ENCODE measurements around the gene CST9.
"Not testable (repeated sequence)": the region's sequence is repeated elsewhere in the genome, so short reads cannot be mapped to it uniquely, and the experiment has no call there.

CST9 gene

DNA sequence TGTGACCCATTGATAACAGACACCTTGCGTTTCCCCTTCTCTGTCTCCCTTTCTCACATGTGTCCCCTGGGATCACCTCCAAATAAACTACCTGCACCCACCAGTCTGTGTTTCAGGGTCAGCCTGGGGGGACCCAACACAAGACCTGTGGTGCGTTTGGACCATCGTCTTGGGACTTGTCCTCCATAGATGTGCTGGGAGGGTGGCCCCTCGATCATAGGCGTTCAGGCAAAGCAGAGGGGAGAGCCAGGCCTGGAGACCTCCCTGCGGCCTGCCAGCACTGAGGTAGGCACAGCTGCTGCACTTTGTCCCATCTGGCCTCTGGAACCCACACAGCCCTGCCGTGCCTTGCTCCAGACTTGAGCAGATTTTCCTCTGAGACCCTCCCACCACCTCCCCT lies 18.1 kb downstream of the CST9 start:
- DNase-seq (ENCODE audit: low spot score) = no peak

DNA sequence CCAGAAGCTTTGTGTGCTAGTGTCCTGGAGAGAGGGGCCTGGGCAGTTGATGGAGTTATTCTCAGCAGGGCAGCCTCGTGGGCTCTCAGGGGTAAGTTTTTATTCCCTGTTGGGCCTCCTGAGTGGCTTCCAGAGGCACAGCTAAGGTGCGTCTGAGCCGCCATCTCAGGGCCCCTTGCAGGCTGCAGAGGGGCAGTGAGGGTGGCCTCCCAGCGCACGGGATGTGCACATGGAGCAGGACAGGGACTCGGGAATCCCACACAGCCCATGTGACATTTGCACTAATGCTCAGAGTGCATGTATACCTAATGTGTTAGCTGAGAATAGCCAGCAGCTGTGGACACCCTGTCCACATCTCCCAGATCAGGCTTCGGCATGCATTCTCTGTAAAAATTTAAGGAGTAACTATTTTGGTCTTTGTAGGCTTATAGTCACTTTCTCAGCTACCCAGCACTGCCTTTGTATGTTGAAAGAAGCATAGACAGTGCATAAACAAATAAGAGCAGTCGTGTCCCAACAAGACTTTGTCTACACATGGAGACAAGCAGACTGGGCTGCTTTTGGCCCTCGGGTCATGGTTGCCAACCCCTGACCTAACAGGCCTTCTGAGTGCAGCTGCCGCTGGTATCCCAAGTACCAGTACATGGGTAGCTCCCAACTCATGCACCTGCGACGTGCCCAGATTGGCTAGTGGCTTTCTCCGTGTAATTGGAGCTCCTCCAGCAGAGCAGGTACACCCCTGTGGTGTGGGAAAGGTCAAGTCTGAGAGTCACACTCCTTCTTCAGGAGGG lies 18.8 kb downstream of the CST9 start:
- DNase-seq (ENCODE audit: low spot score) = no peak

DNA sequence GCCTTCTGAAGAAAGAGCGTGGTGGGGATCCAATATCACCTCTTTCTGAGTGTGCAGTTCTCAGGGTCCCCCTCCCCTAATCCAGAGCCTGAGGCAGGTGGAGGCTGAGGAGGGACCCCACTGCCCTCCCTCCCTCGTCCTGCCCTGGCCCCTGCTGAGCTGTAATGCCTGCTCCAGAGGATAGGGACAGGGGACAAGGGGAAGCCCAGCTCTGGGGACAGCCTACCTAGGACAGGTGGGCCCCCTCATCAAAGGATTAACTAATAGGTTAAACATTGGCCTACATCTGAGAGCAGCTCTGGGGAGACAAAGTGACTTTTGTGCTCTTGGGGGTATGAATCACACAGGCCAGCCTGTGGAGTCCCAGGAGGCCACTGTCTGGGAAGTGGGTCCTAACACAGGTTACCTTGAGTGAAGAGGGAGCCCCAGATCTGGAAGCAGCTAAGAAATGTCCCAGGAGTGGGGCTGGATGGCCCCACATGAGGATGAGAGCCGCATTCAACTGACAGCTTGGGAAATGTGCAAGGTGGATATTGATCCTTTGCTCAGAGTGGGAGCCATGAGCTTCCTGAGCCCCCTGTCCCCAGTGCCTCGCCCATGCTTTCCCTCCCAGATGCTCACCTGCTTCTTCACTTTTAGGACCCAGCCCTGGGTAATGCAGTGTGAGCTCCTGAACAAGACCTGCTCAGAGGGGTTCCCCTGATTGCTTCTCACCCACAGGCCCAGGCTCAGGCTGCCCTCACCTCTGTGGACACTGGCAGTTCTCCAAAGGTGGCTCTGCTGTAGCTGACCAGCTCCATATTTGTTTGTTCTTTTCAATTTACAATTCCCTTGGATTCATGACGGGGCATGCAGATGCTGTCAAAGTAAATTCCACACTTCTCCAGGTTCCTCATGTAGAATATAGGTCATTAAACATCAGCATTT lies 19.6 kb downstream of the CST9 start:
- no peak for DNase-seq (ENCODE audit: low spot score)

DNA sequence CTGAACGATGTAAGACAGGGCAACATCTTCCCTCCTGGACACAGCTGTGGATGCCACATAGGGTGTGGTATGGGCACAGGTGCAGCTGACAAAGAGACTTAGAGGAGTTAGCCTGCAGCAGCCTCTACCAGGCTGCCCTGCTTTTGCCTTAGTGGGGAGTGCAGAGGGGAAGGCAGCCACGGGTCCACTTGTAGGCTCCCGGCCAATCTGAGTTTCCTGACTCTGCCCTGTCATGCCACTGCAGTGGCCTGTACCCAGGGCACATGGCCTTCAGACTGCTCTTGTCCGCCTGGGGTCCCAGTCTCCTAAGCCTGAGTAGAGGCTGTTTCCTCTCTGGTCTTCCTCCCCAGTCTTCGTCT lies 20.3 kb downstream of the CST9 start:
- no peak for DNase-seq (ENCODE audit: low spot score)

DNA sequence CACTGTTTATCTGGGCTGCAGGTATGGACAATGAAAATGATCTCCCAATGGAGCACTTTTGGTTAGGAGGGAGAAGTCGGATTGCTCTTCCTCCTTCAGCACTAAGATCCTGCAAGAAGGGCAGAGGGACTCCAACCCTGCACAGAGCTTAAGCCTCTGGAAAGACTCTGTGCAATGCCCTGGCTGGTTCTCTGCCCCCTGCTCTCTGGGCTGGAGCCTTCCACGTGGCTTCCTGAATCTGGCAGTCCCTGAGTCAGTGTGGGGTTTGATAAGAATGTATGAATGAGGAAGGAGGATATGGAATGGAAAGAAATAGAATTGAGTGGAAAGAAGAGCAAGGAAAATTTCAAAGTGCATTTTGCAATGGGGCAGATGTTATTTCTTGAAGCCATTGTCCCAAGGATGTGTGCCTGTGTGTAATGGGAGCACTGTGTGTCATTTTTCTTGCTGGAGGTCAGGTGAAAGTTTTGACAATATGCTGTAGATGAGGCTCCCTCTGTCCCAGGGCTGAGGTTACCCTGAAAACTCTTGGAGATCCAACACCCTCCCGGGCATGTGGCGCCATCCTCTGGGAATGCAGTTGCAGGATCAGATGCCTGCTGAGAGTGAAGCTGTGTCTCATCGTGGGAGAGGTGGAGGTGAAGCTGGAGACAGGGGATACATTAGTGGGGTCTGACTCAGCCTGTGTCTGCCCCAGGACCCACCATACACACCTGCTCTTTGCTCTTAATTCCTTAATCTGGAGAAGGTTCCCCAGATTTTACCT lies 21.1 kb downstream of the CST9 start:
- no peak for DNase-seq (ENCODE audit: low spot score)

DNA sequence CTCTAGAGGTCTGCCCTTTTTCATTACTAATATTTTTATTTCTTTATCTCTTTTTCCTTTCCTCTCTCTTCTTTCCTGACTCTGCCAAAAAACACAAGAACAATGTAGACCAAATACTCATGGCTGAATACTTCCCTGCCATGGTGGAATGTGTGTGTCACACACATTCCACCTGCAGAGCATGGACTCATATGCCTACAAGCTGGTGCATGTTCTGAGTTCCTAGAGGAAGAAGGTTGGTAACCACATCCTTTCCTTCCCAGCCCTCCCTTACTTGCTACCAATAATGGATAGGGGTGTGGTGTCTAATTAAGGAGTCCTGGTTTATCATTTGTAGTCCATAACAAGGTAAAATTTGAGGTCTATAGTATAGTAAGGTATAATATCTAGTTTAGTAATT lies 22.2 kb downstream of the CST9 start:
- DNase-seq (ENCODE audit: low spot score) = no peak

DNA sequence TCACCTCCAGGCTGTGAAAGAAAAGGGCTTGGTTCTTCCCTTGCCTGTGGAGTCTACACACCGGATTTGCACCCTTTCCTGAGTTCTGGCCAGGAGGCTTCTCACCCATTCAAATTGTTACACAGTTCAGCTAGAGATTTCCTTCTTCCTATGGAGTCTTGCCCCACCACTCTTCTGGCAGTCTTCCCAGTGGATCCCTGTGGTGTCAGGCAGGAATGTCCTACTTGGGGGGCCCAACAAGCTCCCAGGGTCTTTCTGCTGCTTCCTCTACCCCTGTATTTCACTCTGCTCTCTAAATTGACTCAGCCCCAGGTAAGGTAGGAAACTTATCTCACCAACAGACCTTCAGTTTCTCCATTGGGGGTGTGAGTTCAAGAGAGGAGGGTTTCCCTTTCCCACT lies 23.4 kb downstream of the CST9 start:
- no peak for DNase-seq (ENCODE audit: low spot score)

DNA sequence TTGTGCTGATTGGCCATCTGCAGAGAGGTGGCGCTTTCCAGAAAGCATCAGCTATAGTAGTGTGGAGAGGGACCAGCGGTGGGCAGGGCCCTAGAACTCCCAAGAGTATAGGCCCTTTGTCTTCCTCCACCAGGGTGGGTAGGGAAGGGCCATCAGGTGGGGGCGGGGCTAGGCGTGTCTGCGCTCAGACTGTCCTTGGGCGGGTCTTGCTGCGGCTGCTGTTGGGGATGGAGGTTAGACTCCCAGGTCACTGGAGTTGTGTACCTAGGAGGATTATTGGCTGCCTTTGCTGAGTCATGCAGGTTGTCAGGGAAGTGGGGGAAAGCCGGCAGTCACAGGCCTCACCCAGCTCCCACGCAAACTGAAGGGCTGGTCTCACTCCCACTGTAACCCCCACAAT lies 23.9 kb downstream of the CST9 start:
- DNase-seq (ENCODE audit: low spot score) = not testable (repeated sequence)

DNA sequence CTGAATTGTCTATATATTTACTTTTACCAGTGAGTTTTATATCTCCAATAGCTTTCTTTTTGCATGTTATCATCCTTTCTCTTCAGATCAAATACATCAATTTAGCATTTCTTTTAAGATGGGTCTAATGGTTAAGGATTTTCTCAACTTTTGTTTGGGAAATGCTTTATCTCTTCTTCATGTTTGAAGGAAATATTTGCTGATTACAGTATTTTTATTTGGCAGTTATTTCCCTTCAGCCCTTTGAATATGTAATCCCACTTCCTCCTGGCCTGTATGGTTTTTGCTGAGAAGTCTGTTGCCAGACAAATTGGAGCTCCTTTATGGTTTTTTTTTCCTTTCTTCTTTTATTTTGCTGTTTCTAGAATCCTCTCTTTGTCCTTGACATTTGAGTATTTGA lies 30.7 kb downstream of the CST9 start:
- no peak for DNase-seq (ENCODE audit: low spot score)

DNA sequence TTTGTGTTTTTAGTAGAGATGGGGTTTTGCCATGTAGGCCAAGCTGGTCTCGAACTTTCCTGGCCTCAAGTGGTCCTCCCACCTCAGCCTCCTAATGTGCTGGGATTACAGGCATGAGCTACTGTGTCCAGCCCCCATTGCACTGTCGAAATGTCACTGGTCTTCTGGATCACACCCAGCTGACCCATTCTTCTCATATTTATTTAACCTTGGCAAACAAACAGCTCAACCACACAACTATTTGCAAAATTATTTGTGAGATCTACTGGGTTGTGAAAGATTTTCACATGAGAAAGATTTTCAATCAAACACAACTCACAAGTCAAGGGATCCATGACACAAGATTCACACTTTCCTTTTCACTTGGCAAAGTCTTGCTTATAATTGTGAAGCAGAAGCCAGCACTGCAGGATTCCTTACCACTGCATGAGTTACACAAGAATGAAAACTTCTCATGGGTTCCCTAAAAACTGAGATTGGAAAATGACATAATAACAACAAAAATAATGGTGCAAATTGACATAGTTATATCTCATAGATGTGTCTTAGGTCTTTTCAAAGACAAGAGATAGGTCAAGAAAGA lies 35.4 kb downstream of the CST9 start:
- no peak for DNase-seq (ENCODE audit: low spot score)

DNA sequence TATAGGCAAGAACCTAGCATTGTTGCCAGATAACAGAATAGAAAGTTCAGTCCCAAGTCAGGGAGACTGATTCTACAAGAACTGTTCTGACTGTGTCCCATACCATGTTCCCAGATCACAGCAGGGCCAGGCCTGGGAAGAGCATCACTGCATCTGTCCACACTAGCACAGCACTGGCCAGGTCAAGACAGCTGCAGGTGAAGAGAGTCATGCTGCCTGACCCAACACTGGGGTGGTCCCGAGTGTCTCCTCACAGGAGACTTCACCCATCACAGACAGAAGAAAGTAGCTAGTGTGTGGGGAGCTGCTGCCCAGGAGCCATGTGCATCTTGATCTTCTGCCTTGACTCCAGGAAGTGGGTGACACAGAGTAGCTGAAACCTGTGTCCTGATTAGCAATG lies 36.1 kb downstream of the CST9 start:
- no peak for DNase-seq (ENCODE audit: low spot score)

DNA sequence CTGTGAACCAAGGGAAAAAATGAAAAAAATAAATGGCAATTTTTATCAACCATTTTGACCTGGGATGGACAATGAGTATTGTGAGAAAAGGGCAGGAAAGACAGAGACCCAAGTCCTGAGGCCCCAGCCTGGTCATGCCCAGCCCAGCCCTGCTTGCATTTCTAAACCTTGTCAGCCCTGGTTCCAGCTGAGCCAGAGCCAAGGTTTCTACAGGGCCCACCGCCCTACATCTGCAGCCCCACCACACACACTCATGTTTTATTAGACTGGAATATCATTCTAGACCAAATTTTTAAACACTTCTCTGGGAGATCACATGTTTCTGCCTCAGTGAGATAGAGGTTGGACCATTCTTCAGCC lies 36.8 kb downstream of the CST9 start:
- no peak for DNase-seq (ENCODE audit: low spot score)

DNA sequence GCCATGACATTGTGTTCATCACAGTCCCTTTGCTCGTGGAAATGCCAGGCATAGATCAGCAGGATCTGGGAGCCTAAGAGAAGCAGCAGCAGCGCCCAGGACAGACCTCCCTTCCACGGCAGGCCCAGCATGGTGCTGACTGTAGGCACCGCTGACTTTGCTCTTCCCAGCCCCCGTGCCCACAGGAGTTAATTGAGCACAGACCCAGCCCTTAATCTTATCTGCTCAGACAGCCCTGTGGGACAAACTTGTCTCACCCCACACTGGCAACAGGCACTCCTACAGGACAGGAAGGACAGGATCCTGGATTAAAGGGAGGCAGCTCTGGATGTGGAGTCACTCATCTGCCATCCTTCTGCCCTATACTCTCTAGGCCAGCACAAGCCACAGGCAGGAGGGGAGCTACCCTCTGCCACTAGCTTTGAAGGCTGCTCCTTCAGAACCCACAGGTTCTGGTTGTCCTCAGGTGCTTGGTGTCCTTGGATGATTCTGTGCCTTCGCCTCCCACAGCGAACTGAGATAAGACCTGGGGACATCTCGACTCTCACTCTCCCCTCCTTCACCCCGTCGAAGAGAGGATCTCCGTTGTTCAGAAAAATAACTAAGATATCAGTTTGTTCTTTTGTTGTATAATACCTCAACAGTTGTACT lies 37.3 kb downstream of the CST9 start, which contains the start of gene CST9L:
Gene CST9L (minus strand): TSS at position 165 of the 651 bp plus-strand sequence. CDS start 34 bp downstream, at position 131.
- no peak for DNase-seq (ENCODE audit: low spot score)

DNA sequence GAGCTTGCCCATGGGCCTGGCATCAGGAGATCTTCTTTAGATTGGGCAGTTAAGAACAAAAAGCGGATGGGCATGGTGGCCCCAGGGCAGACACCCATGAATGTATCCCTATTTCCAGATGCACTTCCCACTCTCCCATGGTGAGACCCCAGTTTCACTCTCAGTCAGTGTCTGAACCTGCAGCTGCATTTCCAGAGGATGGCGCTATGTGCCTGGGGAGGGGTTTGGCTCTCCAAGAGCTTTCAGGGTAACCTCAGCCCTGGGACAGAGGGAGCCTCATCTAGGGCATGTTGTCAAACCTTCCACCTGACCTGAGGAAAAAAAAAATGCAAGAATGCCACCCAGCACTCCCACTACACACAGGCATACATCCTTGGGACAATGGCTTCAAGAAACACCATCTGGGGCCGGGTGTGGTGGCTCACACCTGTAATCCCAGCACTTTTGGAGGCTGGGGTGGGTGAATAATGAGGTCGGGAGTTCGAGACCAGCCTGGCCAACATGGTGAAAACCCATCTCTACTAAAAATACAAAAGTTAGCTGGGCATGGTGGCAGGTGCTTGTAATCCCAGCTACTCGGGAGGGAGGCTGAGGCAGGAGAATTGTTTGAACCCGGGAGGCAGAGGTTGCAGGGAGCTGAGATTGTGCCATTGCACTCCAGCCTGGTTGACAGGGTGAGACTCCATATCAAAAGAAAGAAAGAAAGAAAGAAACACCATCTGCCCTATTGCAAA lies 39.4 kb downstream of the CST9 start:
- DNase-seq (ENCODE audit: low spot score) = no peak

DNA sequence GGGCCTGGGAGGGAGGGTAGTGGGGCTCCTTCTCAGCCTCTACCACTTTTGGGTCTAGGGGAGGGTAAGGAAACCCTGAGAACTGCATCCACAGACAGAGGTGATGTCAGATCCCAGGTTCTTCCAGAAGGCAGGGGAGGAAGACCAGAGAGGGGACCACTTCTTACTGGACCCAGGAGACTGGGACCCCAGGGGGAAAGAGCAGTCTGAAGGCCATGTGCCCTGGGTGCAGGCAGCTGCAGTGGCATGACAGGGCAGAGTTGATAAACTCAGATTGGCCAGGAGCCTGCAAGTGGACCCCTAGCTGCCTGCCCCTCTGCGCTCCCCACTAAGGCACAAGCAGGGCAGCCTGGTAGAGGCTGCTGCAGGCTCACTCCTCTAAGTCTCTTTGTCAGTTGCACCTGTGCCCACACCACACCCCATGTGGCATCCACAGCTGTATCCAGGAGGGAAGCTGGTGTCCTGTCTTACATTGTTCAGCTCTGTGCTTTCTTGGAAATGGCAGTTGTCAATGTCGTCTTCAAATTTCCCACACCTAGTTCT lies 40.1 kb downstream of the CST9 start:
- no peak for DNase-seq (ENCODE audit: low spot score)

DNA sequence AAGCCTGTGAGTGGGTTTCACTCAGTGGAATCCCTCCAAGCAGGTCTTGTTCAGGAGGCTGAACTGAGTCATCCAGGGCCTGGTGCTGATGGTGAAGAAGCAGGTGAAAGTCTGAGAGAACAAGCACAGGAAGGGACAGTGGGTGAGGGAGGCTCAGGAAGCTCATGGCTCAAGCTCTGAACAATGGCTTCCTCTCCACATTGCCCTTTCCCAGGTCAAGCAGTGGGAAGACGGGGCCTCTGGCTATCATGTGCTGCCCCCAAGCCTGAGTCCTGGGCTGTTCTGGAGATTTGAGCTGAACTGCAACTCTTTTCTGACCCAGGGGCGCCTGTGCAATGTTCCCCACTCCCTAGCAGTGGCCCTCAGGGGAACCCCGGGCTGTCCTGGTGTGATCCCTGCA lies 40.8 kb downstream of the CST9 start:
- no peak for DNase-seq (ENCODE audit: low spot score)

DNA sequence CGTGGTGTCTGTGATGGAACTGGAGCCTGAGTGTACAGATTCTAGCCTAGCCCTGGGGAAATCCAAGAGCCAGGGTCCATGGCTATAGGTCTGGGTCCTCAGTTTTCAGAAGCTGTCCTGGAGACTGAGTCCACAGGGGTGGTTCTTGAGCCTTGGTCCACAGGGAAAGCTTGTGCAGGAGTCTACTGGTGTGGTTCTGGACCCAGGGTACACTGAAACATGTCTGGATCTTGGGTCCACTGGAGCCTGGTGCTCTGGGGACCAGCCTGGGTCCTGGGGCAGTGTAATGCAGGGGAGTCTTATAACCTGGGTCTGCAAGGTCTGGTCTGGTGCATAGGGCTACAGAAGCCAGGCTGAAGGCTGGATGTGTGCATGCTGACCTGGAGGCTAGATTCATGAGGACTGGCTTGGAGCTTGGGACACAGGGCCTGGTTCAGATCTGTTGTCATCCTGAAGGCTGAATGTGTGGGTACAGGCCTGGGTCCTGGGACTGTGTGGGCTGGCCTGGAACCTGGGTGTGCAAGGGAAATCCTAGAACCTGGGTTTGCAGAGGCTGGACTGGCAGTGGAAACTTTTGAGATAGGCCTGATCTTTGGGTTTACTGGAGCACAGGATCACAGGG lies 42.9 kb downstream of the CST9 start:
- DNase-seq (ENCODE audit: low spot score) = no peak

DNA sequence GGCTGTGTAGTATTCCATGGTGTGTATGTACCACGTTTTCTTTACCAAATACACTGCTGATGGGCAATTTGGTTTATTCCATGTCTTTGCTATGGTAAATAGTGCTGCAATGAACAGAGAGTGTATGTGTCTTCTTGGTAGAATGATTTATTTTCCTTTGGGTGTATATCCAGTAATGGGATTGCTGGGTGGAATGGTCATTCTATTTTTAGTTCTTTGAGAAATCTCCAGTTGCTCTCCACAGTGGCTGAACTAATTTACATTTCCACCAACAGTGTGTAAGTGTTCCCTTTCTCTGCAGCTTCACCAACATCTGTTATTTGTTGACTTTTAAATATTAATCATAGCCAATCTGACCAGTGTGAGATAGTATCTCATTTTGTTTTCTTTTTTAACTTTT lies 51.3 kb downstream of the CST9 start:
- no peak for DNase-seq (ENCODE audit: low spot score)

Data from CD4-positive, alpha-beta T cell treated with Interleukin-2 at 100 ng/mL for 4 hours (primary cell).